ENCODE results near the gene CORO7. TPM values are rescaled to one million over a fixed set of nuclear protein-coding genes. Genes with fewer than 3 reads are reported as not detected.

The CORO7 gene
- 9.7 and 17.7 TPM in 2 replicates for total RNA-seq

GRCh38 chr16:4416200-4417032, at the start of gene CORO7:
CORO7 (minus strand) TSS chr16:4416596; CDS start chr16:4416518, 78 bp downstream.
- Histone ChIP-seq H2AFZ (ENCODE audit: low read length) (peak within 1 kb of the TSS; percentile 93), H3K4me3 (ENCODE audit: insufficient read depth, low read length) (peak within 1 kb of the TSS; percentile 85), H3K79me2 (ENCODE audit: insufficient read depth, low read length) (peaks cover 37% of the 10 kb centered on the region), H3K4me2 (ENCODE audit: insufficient read depth, low read length) (peak within 1 kb of the TSS; percentile 98), H3K27ac (ENCODE audit: low read depth, low read length) (peak within 1 kb of the TSS; percentile 45), H3K4me1 (ENCODE audit: insufficient read depth, low read length) (peaks cover 11% of the 10 kb centered on the region), H3K36me3 (ENCODE audit: insufficient read depth, low read length) (no peaks in the 10 kb centered on the region), H3K9me3 (ENCODE audit: low read depth, low read length) (no peaks in the 10 kb centered on the region), H4K20me1 (ENCODE audit: insufficient read depth, low read length) (peaks cover 16% of the 10 kb centered on the region), H3K27me3 (ENCODE audit: insufficient read depth, low read length) (no peaks in the 10 kb centered on the region)
- peak; percentile 99 for DNase-seq (ENCODE audit: insufficient read length, low spot score, missing footprints)
- TF ChIP-seq, protein P1, sequence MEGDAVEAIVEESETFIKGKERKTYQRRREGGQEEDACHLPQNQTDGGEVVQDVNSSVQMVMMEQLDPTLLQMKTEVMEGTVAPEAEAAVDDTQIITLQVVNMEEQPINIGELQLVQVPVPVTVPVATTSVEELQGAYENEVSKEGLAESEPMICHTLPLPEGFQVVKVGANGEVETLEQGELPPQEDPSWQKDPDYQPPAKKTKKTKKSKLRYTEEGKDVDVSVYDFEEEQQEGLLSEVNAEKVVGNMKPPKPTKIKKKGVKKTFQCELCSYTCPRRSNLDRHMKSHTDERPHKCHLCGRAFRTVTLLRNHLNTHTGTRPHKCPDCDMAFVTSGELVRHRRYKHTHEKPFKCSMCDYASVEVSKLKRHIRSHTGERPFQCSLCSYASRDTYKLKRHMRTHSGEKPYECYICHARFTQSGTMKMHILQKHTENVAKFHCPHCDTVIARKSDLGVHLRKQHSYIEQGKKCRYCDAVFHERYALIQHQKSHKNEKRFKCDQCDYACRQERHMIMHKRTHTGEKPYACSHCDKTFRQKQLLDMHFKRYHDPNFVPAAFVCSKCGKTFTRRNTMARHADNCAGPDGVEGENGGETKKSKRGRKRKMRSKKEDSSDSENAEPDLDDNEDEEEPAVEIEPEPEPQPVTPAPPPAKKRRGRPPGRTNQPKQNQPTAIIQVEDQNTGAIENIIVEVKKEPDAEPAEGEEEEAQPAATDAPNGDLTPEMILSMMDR (IDR thresholded peaks at IDR 0.05; ENCODE audit: extremely low read depth, low read depth, low read length), result no peak

DNA sequence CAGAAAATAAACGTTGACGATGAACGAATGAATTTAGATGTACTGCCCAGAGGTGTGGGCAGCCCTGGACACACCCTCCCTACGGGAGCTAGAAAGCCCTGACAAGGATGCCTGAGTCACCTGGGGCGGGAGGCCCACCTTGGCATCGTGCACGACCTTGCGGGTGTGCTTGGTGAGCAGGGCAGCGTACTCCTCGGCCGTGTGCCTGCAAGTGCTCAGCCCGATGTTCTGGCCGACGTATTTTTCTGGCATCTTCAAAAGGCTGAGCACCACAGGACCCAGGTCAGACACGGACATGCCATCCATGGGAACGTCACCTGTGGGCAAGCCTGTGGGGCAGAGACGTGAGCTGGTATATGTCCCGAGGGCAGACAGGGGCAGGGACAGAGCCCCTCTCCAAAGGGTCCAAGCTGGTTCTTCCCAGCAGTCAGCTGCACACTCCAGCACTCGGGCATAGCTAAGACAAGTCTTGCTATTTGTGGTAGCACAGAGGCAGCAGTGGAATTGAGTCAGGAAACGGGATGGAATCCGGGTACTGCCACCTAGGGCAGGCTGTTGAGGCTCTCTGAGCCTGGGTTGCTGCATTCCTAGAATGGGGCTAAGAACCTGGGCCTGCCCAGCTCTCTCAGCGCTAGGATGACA, 47.2 kb upstream of the CORO7 start:
- Histone ChIP-seq H3K36me3 (ENCODE audit: insufficient read depth, low read length) (peaks cover 34% of the 10 kb centered on the region), H3K4me1 (ENCODE audit: insufficient read depth, low read length) (peaks cover 23% of the 10 kb centered on the region), H3K9me3 (ENCODE audit: low read depth, low read length) (no peaks in the 10 kb centered on the region), H3K4me3 (ENCODE audit: insufficient read depth, low read length) (no peak overlapping the region), H3K27ac (ENCODE audit: low read depth, low read length) (peak overlapping the region; percentile 33), H3K27me3 (ENCODE audit: insufficient read depth, low read length) (no peaks in the 10 kb centered on the region), H4K20me1 (ENCODE audit: insufficient read depth, low read length) (peaks cover 3% of the 10 kb centered on the region), H2AFZ (ENCODE audit: low read length) (no peak overlapping the region), H3K79me2 (ENCODE audit: insufficient read depth, low read length) (no peaks in the 10 kb centered on the region), H3K4me2 (ENCODE audit: insufficient read depth, low read length) (peak overlapping the region; percentile 44)
- peak; percentile 91 for DNase-seq (ENCODE audit: insufficient read length, low spot score, missing footprints)
- TF ChIP-seq, protein P1 (IDR thresholded peaks at IDR 0.05; ENCODE audit: extremely low read depth, low read depth, low read length), result no peak

DNA sequence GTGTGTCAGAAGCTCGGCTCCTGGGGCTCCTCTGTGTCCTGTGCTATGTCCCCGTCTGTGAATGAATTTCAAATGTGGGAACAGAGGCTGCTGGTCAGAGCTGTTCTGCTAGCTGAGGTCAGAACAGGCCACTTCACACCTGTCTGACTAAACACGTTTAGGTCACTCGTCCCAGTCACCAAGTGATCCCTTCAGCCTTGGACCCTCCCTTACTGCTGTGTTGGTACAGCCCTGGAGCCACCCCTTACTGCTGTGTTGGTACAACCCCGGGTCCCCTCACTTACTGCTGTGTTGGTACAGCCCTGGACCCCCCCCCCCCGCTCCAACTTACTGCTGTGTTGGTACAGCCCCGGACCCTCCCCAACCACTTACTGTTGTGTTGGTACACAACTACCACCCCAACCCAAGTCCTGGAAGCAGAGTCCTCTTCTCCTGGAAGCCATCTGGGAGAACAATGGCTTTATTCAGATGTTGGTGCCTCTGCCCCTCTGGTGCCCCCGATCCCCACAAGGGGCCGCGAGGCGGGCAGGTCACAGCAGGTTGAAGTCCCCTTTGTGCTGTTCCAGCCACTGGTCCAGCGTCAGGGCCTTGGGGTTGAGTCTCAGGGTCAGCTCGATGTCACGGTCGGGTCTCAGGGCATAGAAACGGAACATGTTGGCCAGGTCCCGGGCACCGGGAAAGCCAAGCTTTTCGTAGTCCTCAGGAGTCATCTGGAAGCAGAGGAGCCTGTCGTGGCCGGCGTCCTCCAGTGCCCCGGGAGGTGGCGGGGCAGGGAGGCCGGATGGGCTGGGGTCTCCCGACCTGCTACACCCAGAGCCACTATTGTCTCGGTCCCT, 45.1 kb upstream of the CORO7 start:
- TF ChIP-seq, protein P1 (IDR thresholded peaks at IDR 0.05; ENCODE audit: extremely low read depth, low read depth, low read length), result no peak
- peaks cover 35% of the 10 kb centered on the region for H3K36me3 ChIP-seq (ENCODE audit: insufficient read depth, low read length)

More for the DNA sequence above, 45.1 kb upstream of the CORO7 start:
- H3K27me3 ChIP-seq (ENCODE audit: insufficient read depth, low read length), result no peaks in the 10 kb centered on the region
- no peaks in the 10 kb centered on the region for H3K9me3 ChIP-seq (ENCODE audit: low read depth, low read length)
- no peak overlapping the region for H3K4me3 ChIP-seq (ENCODE audit: insufficient read depth, low read length)
- no peak overlapping the region for H3K27ac ChIP-seq (ENCODE audit: low read depth, low read length)
- DNase-seq (ENCODE audit: insufficient read length, low spot score, missing footprints), result no peak
- no peak overlapping the region for H3K4me2 ChIP-seq (ENCODE audit: insufficient read depth, low read length)
- H3K4me1 ChIP-seq (ENCODE audit: insufficient read depth, low read length), result peaks cover 23% of the 10 kb centered on the region
- no peaks in the 10 kb centered on the region for H3K79me2 ChIP-seq (ENCODE audit: insufficient read depth, low read length)
- H4K20me1 ChIP-seq (ENCODE audit: insufficient read depth, low read length), result peaks cover 7% of the 10 kb centered on the region
- no peak overlapping the region for H2AFZ ChIP-seq (ENCODE audit: low read length)
